Activated T-cell treated with anti-CD3 and anti-CD28 coated beads, Interleukin-2, amount 50 U/mL, for 72 hours (primary cell): ENCODE data around the gene MC2R. TPM values are rescaled to one million over a fixed set of nuclear protein-coding genes. Genes with fewer than 3 reads are reported as not detected.
"Not testable (repeated sequence)": the region's sequence is repeated elsewhere in the genome, so short reads cannot be mapped to it uniquely, and the experiment has no call there.

Experiments used
- ATAC-seq, 2 donors: fragments of 150-1000 bp; cut with Tn5 transposase; replicated peaks in 1 of 2; 2 replicates each; pipeline ENCODE4 v1.10.0; 2021; ENCODE audit warnings: moderate library complexity in 2 of 2, mild to moderate bottlenecking in 1 of 2
- DNase-seq, 2 donors: peaks; one replicate each; pipeline ENCODE4 v3.0.0; 2021 to 2022; ENCODE audit warnings: mixed read lengths in 1 of 2
- H3K27ac Mint-ChIP-seq: one replicate; pipeline ENCODE4 v1.8.0; 2022; ENCODE audit warnings: mild to moderate bottlenecking, moderate library complexity, mixed read lengths
- H3K27me3 Mint-ChIP-seq: one replicate; pipeline ENCODE4 v1.8.0; 2022; ENCODE audit warnings: low read depth, mixed read lengths
- H3K36me3 Mint-ChIP-seq, 2 donors: one replicate each; pipeline ENCODE4 v1.8.0; 2022; ENCODE audit warnings: mixed read lengths in 2 of 2, mild to moderate bottlenecking in 1 of 2; ENCODE audit not compliant: insufficient read depth in 2 of 2
- H3K4me1 Mint-ChIP-seq: one replicate; pipeline ENCODE4 v1.8.0; 2022; ENCODE audit warnings: low read depth, mixed read lengths
- H3K4me3 Mint-ChIP-seq, 2 donors: one replicate each; pipeline ENCODE4 v1.8.0; 2022; ENCODE audit warnings: mild to moderate bottlenecking in 2 of 2, mixed read lengths in 2 of 2, moderate library complexity in 2 of 2
- H3K9me3 Mint-ChIP-seq, 2 donors: one replicate each; pipeline ENCODE4 v1.8.0; 2022; ENCODE audit warnings: mixed read lengths in 2 of 2
- total RNA-seq, 2 donors: library from RNA; stranded (reverse); gene quantifications; one replicate each; pipeline ENCODE4 v1.2.3, GENCODE V29; 2022

Gene MC2R
- total RNA-seq, 2 donors from 2014 or later, result not detected

- no peak for DNase-seq
- Mint-ChIP-seq H3K27ac (no peak overlapping the region), H3K9me3 (no peaks in the 10 kb centered on the region), H3K4me1 (no peaks in the 10 kb centered on the region), H3K27me3 (peaks cover 30% of the 10 kb centered on the region), H3K4me3 (no peak overlapping the region), H3K36me3 (no peaks in the 10 kb centered on the region)
- no peak for ATAC-seq
These were observed 27.1 kb downstream of the MC2R start for GRCh38 chr18:13888191-13888716.

GRCh38 chr18:13885009-13885408 is 30.3 kb downstream of the MC2R start:
- Mint-ChIP-seq H3K4me1 (no peaks in the 10 kb centered on the region), H3K9me3 (no peaks in the 10 kb centered on the region), H3K36me3 (no peaks in the 10 kb centered on the region), H3K27ac (no peak overlapping the region), H3K4me3 (no peak overlapping the region), H3K27me3 (peaks cover 12% of the 10 kb centered on the region)
- ATAC-seq (no peak), DNase-seq (no peak)

GRCh38 chr18:13879937-13880336 is 35.4 kb downstream of the MC2R start:
- Mint-ChIP-seq H3K4me3 (no peak overlapping the region), H3K27me3 (peaks cover 5% of the 10 kb centered on the region), H3K36me3 (no peaks in the 10 kb centered on the region), H3K9me3 (no peaks in the 10 kb centered on the region), H3K4me1 (no peaks in the 10 kb centered on the region), H3K27ac (no peak overlapping the region)
- no peak for DNase-seq
- no peak for ATAC-seq

GRCh38 chr18:13879492-13879891 is 35.8 kb downstream of the MC2R start:
- no peak overlapping the region for H3K27ac Mint-ChIP-seq
- DNase-seq, result no peak
- no peaks in the 10 kb centered on the region for H3K9me3 Mint-ChIP-seq
- H3K36me3 Mint-ChIP-seq, result no peaks in the 10 kb centered on the region
- no peaks in the 10 kb centered on the region for H3K4me1 Mint-ChIP-seq
- ATAC-seq, result no peak
- H3K27me3 Mint-ChIP-seq, result peaks cover under 1% of the 10 kb centered on the region
- H3K4me3 Mint-ChIP-seq, result no peak overlapping the region

- DNase-seq (no peak), ATAC-seq (no peak)
- no peak overlapping the region for H3K27ac Mint-ChIP-seq
- no peaks in the 10 kb centered on the region for H3K36me3 Mint-ChIP-seq
- no peak overlapping the region for H3K4me3 Mint-ChIP-seq
- H3K9me3 Mint-ChIP-seq, result no peaks in the 10 kb centered on the region
- H3K27me3 Mint-ChIP-seq, result no peaks in the 10 kb centered on the region
- no peaks in the 10 kb centered on the region for H3K4me1 Mint-ChIP-seq
These were observed 36.5 kb downstream of the MC2R start for GRCh38 chr18:13878857-13879256.

GRCh38 chr18:13877157-13877556 is 38.2 kb downstream of the MC2R start:
- no peak overlapping the region for H3K4me3 Mint-ChIP-seq
- DNase-seq, result no peak
- no peak for ATAC-seq
- no peaks in the 10 kb centered on the region for H3K9me3 Mint-ChIP-seq
- H3K36me3 Mint-ChIP-seq, result no peaks in the 10 kb centered on the region
- no peaks in the 10 kb centered on the region for H3K27me3 Mint-ChIP-seq
- H3K4me1 Mint-ChIP-seq, result no peaks in the 10 kb centered on the region
- H3K27ac Mint-ChIP-seq, result no peak overlapping the region

- no peak for ATAC-seq
These were observed 40.8 kb downstream of the MC2R start for GRCh38 chr18:13874558-13874957.

GRCh38 chr18:13872932-13873331 is 42.4 kb downstream of the MC2R start:
- H3K9me3 Mint-ChIP-seq, result no peaks in the 10 kb centered on the region
- DNase-seq (no peak), ATAC-seq (no peak)
- no peaks in the 10 kb centered on the region for H3K36me3 Mint-ChIP-seq
- no peak overlapping the region for H3K4me3 Mint-ChIP-seq
- H3K27me3 Mint-ChIP-seq, result peaks cover 28% of the 10 kb centered on the region
- peaks cover 4% of the 10 kb centered on the region for H3K4me1 Mint-ChIP-seq
- no peak overlapping the region for H3K27ac Mint-ChIP-seq

More at GRCh38 chr18:13874558-13874957, 40.8 kb downstream of the MC2R start:
- Mint-ChIP-seq H3K9me3 (no peaks in the 10 kb centered on the region), H3K4me3 (no peak overlapping the region), H3K27me3 (peaks cover 16% of the 10 kb centered on the region), H3K4me1 (no peaks in the 10 kb centered on the region), H3K36me3 (no peaks in the 10 kb centered on the region), H3K27ac (no peak overlapping the region)
- DNase-seq, result no peak

- H3K27ac Mint-ChIP-seq, result no peak overlapping the region
- DNase-seq, result no peak
- peaks cover 33% of the 10 kb centered on the region for H3K27me3 Mint-ChIP-seq
- H3K9me3 Mint-ChIP-seq, result no peaks in the 10 kb centered on the region
- no peak overlapping the region for H3K4me3 Mint-ChIP-seq
- peaks cover 4% of the 10 kb centered on the region for H3K4me1 Mint-ChIP-seq
- no peaks in the 10 kb centered on the region for H3K36me3 Mint-ChIP-seq
- no peak for ATAC-seq
These were observed 43.0 kb downstream of the MC2R start for GRCh38 chr18:13872373-13872772.

GRCh38 chr18:13871701-13872100 is 43.6 kb downstream of the MC2R start:
- Mint-ChIP-seq H3K27me3 (peaks cover 38% of the 10 kb centered on the region), H3K36me3 (no peaks in the 10 kb centered on the region), H3K4me1 (peaks cover 4% of the 10 kb centered on the region), H3K9me3 (no peaks in the 10 kb centered on the region), H3K27ac (no peak overlapping the region), H3K4me3 (no peak overlapping the region)
- ATAC-seq (no peak), DNase-seq (no peak)

GRCh38 chr18:13868501-13869271 is 46.6 kb downstream of the MC2R start:
- DNase-seq, result no peak
- H3K36me3 Mint-ChIP-seq, result no peaks in the 10 kb centered on the region
- H3K9me3 Mint-ChIP-seq, result no peaks in the 10 kb centered on the region
- no peak for ATAC-seq
- peaks cover 4% of the 10 kb centered on the region for H3K4me1 Mint-ChIP-seq
- no peak overlapping the region for H3K27ac Mint-ChIP-seq
- peak overlapping the region; percentile 14 to 41 for H3K4me3 Mint-ChIP-seq
- peaks cover 41% of the 10 kb centered on the region for H3K27me3 Mint-ChIP-seq

GRCh38 chr18:13862898-13863297 is 52.4 kb downstream of the MC2R start:
- not testable (repeated sequence) for DNase-seq, H3K9me3 Mint-ChIP-seq, ATAC-seq

GRCh38 chr18:13849791-13850190 is 65.5 kb downstream of the MC2R start:
- Mint-ChIP-seq H3K36me3 (peaks cover 0 to 2% of the 10 kb centered on the region in 2 donors), H3K4me1 (no peaks in the 10 kb centered on the region), H3K27ac (no peak overlapping the region), H3K9me3 (peaks cover 4 to 15% of the 10 kb centered on the region in 2 donors), H3K27me3 (peaks cover 14% of the 10 kb centered on the region), H3K4me3 (no peak overlapping the region)
- no peak for ATAC-seq
- no peak for DNase-seq

More at GRCh38 chr18:13862898-13863297, 52.4 kb downstream of the MC2R start:
- not testable (repeated sequence) for H3K4me3 Mint-ChIP-seq, H3K4me1 Mint-ChIP-seq, H3K36me3 Mint-ChIP-seq, H3K27ac Mint-ChIP-seq
- peaks cover 23% of the 10 kb centered on the region for H3K27me3 Mint-ChIP-seq

GRCh38 chr18:13836559-13836958 is 78.8 kb downstream of the MC2R start:
- Mint-ChIP-seq H3K4me1 (no peaks in the 10 kb centered on the region), H3K36me3 (no peaks in the 10 kb centered on the region), H3K9me3 (no peaks in the 10 kb centered on the region), H3K27me3 (peaks cover 38% of the 10 kb centered on the region), H3K4me3 (no peak overlapping the region), H3K27ac (no peak overlapping the region)
- ATAC-seq (no peak), DNase-seq (no peak)
